ENCODE measurements around the gene ISYNA1. TPM values are rescaled to one million over a fixed set of nuclear protein-coding genes. Genes with fewer than 3 reads are reported as not detected.

Gene ISYNA1
- total RNA-seq, 1 donor from 2014 or later: 251 TPM

- no peaks in the 10 kb centered on the region for H3K9me3 Mint-ChIP-seq
- H3K36me3 Mint-ChIP-seq (ENCODE audit: low read depth): no peaks in the 10 kb centered on the region
- no peak for DNase-seq (ENCODE audit: low read depth, low spot score)
- H3K27ac Mint-ChIP-seq (ENCODE audit: unreplicated experiment): no peak overlapping the region
- no peak for TF ChIP-seq CTCF (conservative IDR thresholded peaks at IDR 0.05)
- H3K4me3 Mint-ChIP-seq: peak overlapping the region; percentile 85
- H3K4me1 Mint-ChIP-seq: peaks cover 38% of the 10 kb centered on the region
- H3K27me3 Mint-ChIP-seq (ENCODE audit: low read depth): peaks cover 11% of the 10 kb centered on the region
These were observed 2.6 kb downstream of the ISYNA1 start for GRCh38 chr19:18435178-18435841.

- DNase-seq (ENCODE audit: low read depth, low spot score): no peak
- TF ChIP-seq CTCF (conservative IDR thresholded peaks at IDR 0.05): no peak
- peaks cover 11% of the 10 kb centered on the region for H3K27me3 Mint-ChIP-seq (ENCODE audit: low read depth)
- no peaks in the 10 kb centered on the region for H3K9me3 Mint-ChIP-seq
- H3K36me3 Mint-ChIP-seq (ENCODE audit: low read depth): no peaks in the 10 kb centered on the region
- H3K4me1 Mint-ChIP-seq: peaks cover 32% of the 10 kb centered on the region
- no peak overlapping the region for H3K27ac Mint-ChIP-seq (ENCODE audit: unreplicated experiment)
- H3K4me3 Mint-ChIP-seq: peak overlapping the region; percentile 81
These were observed 3.3 kb downstream of the ISYNA1 start for GRCh38 chr19:18434411-18435175.

GRCh38 chr19:18433735-18434398, 4.1 kb downstream of the ISYNA1 start:
- Mint-ChIP-seq H3K9me3 (no peaks in the 10 kb centered on the region), H3K27ac (ENCODE audit: unreplicated experiment) (no peak overlapping the region), H3K4me3 (peak overlapping the region; percentile 81), H3K4me1 (peaks cover 25% of the 10 kb centered on the region), H3K36me3 (ENCODE audit: low read depth) (no peaks in the 10 kb centered on the region), H3K27me3 (ENCODE audit: low read depth) (peaks cover 6% of the 10 kb centered on the region)
- no peak for TF ChIP-seq CTCF (conservative IDR thresholded peaks at IDR 0.05)
- DNase-seq (ENCODE audit: low read depth, low spot score): peak; percentile 59

GRCh38 chr19:18433015-18433691, 4.8 kb downstream of the ISYNA1 start:
- no peak for TF ChIP-seq CTCF (conservative IDR thresholded peaks at IDR 0.05)
- Mint-ChIP-seq H3K27ac (ENCODE audit: unreplicated experiment) (no peak overlapping the region), H3K4me3 (peak overlapping the region; percentile 54), H3K27me3 (ENCODE audit: low read depth) (peaks cover 6% of the 10 kb centered on the region), H3K4me1 (peaks cover 24% of the 10 kb centered on the region), H3K9me3 (no peaks in the 10 kb centered on the region), H3K36me3 (ENCODE audit: low read depth) (no peaks in the 10 kb centered on the region)
- no peak for DNase-seq (ENCODE audit: low read depth, low spot score)

- no peak overlapping the region for H3K27ac Mint-ChIP-seq (ENCODE audit: unreplicated experiment)
- no peak for DNase-seq (ENCODE audit: low read depth, low spot score)
- no peaks in the 10 kb centered on the region for H3K9me3 Mint-ChIP-seq
- peaks cover 6% of the 10 kb centered on the region for H3K27me3 Mint-ChIP-seq (ENCODE audit: low read depth)
- H3K36me3 Mint-ChIP-seq (ENCODE audit: low read depth): no peaks in the 10 kb centered on the region
- H3K4me1 Mint-ChIP-seq: peaks cover 24% of the 10 kb centered on the region
- H3K4me3 Mint-ChIP-seq: peak overlapping the region; percentile 81
- TF ChIP-seq CTCF (conservative IDR thresholded peaks at IDR 0.05): no peak
These were observed 5.5 kb downstream of the ISYNA1 start for GRCh38 chr19:18432275-18433014.

All from neural crest cell (in vitro differentiated cells).